ENCODE results near the gene ARHGAP45.

ARHGAP45 gene

DNA sequence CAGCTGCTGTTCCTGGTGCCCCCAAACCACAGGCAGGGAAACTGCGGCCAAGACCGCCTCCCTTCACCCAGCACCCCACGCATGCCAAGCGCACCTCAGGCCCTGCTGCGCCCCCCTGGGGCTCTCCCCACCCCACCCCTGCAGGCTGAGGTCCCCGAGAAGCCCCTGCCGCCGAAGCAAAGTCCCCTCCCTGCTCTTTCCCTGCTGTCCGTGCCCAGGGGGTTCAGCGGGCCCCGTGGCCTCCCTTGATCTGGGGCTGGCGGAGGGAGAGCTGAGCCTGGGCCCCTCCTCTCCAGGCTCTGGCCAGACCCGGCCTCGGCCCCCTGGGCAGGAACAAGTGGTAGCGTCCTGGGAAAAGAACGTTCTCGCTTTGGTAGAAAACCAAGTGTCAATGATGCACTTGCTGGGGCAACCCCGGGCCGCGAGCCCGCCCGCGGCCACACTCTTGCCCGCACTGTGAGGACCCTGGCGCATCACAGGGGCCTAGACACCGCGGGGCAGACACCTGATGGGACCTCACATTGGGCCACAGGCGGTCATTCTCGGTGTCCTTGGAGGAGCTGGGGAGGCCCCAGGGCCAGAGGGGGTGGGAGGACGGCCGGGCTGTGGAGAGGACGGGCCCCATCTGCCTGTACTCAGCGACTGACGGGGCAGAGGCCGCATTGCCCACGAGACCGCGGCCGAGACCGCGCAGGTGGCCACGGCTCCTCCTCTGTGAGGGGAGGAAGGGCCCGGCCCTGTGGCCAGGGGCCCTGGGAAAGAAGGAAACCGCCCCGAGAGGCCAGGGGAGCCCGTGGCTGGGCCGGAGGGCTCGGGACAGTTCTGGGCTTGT, 65.8 kb downstream of the ARHGAP45 start:
- no peak for DNase-seq (ENCODE audit: low spot score)

DNA sequence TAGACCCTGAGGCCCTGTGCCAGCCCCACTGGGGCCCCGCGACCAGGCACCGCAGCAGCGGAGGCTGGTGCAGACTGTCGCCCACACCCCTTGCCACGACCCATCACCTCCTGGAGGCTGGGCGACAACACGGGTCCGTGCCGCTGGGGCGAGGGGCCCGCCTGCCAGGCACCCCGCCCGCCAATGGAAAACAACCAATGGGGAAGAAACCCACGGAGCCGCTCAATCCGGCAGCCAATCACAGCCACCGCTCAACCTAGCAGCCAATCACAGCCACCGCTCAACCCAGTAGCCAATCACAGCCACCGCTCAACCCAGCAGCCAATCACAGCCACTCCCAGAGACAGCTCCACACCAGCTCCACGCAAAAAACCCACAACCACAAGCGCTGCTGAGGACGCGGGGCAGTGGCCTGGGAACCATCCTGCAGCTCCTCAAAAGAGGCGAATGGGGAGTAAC, 66.5 kb downstream of the ARHGAP45 start:
- DNase-seq (ENCODE audit: low spot score): no peak

DNA sequence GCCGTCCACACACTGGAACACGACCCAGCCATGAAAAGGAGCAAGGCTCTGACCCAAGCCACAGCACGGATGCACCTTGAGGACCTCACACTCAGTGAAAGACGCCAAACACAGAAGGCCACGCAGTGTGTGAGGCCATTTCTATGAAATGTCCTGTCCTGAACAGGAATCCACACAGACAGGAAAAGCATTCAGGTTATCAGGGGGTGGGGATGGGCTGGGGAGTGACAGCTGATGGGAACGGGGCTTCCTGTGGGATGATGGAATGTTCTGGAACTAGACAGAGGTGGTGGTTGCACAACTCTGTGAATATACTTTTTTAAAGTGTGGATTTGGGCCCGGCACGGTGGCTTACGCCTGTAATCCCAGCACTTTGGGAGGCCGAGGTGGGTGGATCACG, 67.5 kb downstream of the ARHGAP45 start:
- no peak for DNase-seq (ENCODE audit: low spot score)

DNA sequence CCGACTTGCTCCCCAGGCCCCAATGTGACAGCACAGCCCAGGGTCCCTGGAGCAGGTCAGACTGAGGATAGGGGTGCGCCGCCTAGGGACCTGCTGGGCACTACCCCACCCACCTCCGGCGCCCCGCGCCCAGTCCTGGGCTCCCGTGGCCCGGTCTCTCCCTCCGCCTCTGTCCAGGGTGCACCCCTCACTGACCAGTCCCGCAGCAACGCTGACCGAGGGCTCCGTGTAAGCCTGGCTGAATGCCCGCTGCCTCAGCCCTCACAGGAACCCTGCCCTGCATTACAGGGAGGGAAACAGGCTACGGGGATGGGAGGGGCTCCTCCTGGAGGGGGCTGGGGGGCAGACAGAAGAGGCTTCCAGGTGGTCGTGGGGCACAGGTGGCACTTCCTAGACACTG, 68.5 kb downstream of the ARHGAP45 start:
- no peak for DNase-seq (ENCODE audit: low spot score)

DNA sequence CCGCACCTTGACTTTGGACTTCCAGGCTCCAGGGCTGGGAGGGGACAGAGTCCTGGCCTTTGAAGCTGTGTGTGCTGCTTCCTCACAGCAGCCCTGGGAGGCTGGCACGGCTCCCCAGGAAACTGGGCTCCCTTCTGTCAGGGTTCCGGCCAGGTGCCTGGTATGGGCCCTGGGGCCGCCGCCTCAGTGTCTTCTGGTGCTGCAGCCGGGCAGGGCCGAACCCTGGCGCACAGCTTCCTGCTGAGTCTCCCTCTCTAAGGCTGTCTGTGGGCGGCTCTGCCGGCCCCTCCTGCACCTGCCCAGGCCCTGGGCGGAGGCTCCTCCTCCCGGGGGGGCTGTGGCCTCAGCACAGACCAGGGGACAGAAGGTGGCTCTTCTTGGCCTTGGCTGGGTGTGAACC, 69.2 kb downstream of the ARHGAP45 start:
- no peak for DNase-seq (ENCODE audit: low spot score)
